GM12878 (cell line): ENCODE results near the gene FBXL19. TPM values are rescaled to one million over a fixed set of nuclear protein-coding genes. Genes with fewer than 3 reads are reported as not detected.
A peak's percentile ranks its signal among the peaks of the same experiment; 100 is the strongest.

Experiments used
- ATAC-seq: fragments of 200-7000 bp; cut with Tn5 transposase; 3 replicates; pipeline ENCODE4 v1.9.1; 2020; ENCODE audit warnings: mild to moderate bottlenecking, moderate library complexity
- BruUV-seq: library from RNA; stranded (reverse); fragments of 400-500 nt; replicated peaks from 2 replicates; lab custom pipeline; 2021; lab: Mats Ljungman, UMichigan
- CTCF ChIA-PET: fragments of 300-600 bp; sonication (Branson Sonifier 250); formaldehyde crosslinking; extraction: SDS; loops from one replicate; lab custom pipeline; 2021; ENCODE audit warnings: inconsistent platforms; lab: Yijun Ruan, JAX
- POLR2A ChIA-PET: fragments of 350-600 bp; formaldehyde crosslinking; extraction: SDS; loops from one replicate; lab custom pipeline; 2021; ENCODE audit warnings: inconsistent platforms; lab: Charles Lee
- RAD21 ChIA-PET: fragments of 300-600 bp; sonication (Branson Sonifier 250); formaldehyde crosslinking; loops from one replicate; lab custom pipeline; 2023; ENCODE audit warnings: antibody characterized with exemption; ENCODE audit not compliant: unreplicated experiment; lab: Charles Lee
- SMC1A ChIA-PET: fragments of 300-600 bp; sonication (Branson Sonifier 250); formaldehyde crosslinking; loops from one replicate; lab custom pipeline; 2023; ENCODE audit not compliant: unreplicated experiment, uncharacterized antibody; lab: Charles Lee
- DNase-seq: peaks from one replicate; pipeline ENCODE4 v3.0.0-alpha.2; 2011; ENCODE audit warnings: low read depth, low spot score
- FAIRE-seq: peaks from 3 replicates; lab custom pipeline; 2011; peaks lifted over from hg19 to GRCh38; lab: Jason Lieb, UNC
- H2AFZ ChIP-seq: 2 replicates; pipeline ENCODE4 v1.6.0; 2011; ENCODE audit warnings: low read depth, low read length, control low read depth; ENCODE audit not compliant: control insufficient read depth
- H3K27ac ChIP-seq: 2 replicates; pipeline ENCODE4 v1.5.1; 2011; ENCODE audit warnings: control low read depth; ENCODE audit not compliant: control insufficient read depth, insufficient read depth
- H3K27me3 ChIP-seq, 2 experiments: replicated peaks in 1 of 2; 2 replicates each; pipeline versions ENCODE4 v1.6.0 to v1.6.1; 2011; ENCODE audit warnings: low read length in 1 of 2; ENCODE audit not compliant: control insufficient read depth in 2 of 2, insufficient read depth in 2 of 2
- H3K36me3 ChIP-seq, 2 experiments: 2 replicates each; pipeline ENCODE4 v1.5.1; 2011; ENCODE audit warnings: low read length in 1 of 2; ENCODE audit not compliant: control insufficient read depth in 2 of 2, insufficient read depth in 2 of 2
- H3K4me1 ChIP-seq: 2 replicates; pipeline ENCODE4 v1.6.1; 2011; ENCODE audit warnings: mild to moderate bottlenecking, low read length, moderate library complexity, mixed read lengths; ENCODE audit not compliant: control insufficient read depth, insufficient read depth
- H3K4me2 ChIP-seq: 2 replicates; pipeline ENCODE4 v1.6.0; 2011; ENCODE audit warnings: control low read depth; ENCODE audit not compliant: control insufficient read depth, insufficient read depth
- H3K4me3 ChIP-seq: fragments of 200-600 bp; sonication (generic); 2 replicates; pipeline ENCODE4 v1.5.1; 2016
- H3K79me2 ChIP-seq: 2 replicates; pipeline ENCODE4 v1.6.0; 2011; ENCODE audit warnings: low read length; ENCODE audit not compliant: control insufficient read depth, insufficient read depth
- H3K9ac ChIP-seq: 2 replicates; pipeline ENCODE4 v1.8.0; 2011; ENCODE audit warnings: low read length, control low read depth, mixed read lengths; ENCODE audit not compliant: control insufficient read depth, insufficient read depth
- H3K9me3 ChIP-seq: replicated peaks from 3 replicates; pipeline ENCODE4 v1.5.1; 2011; ENCODE audit warnings: mild to moderate bottlenecking, low read length; ENCODE audit not compliant: control insufficient read depth, insufficient read depth
- H4K20me1 ChIP-seq: 2 replicates; pipeline ENCODE4 v1.6.0; 2011; ENCODE audit not compliant: control insufficient read depth, insufficient read depth
- ASH2L ChIP-seq: fragments of 300-600, 200-600 bp; sonication (generic); IDR thresholded peaks from 2 replicates; pipeline ENCODE4 v1.6.1; 2017; ENCODE audit warnings: low read depth, mild to moderate bottlenecking, borderline replicate concordance
- HDAC6 ChIP-seq: fragments of 200-600 bp; sonication (generic); IDR thresholded peaks from one replicate; pipeline ENCODE4 v1.8.0; 2017; ENCODE audit warnings: antibody characterized with exemption; ENCODE audit not compliant: unreplicated experiment
- RCOR1 ChIP-seq: conservative IDR thresholded peaks from 2 replicates; pipeline ENCODE4 v1.6.1; 2012; ENCODE audit warnings: low read depth, low read length, improper control_type of control experiment
- SIN3A ChIP-seq: IDR thresholded peaks from 2 replicates; pipeline ENCODE4 v1.6.1; 2012; ENCODE audit warnings: low read depth, low read length, improper control_type of control experiment
- WGBS: methylation state at CpG from one replicate; pipeline ENCODE4 v1.1.6; 2016; ENCODE audit warnings: low lambda C conversion rate; ENCODE audit not compliant: insufficient replicate concordance, insufficient coverage; ENCODE audit errors: missing lambda C conversion rate; 5-methylcytosine and 5-hydroxymethylcytosine counted together
- in situ Hi-C: fragments of 300-500 bp; cut with MboI; formaldehyde crosslinking; loops from 9 replicates; pipeline ENCODE4 v1.14.3; 2018; ENCODE audit warnings: mixed read lengths
- intact Hi-C: fragments of 100-400 bp; cut with micrococcal nuclease; formaldehyde crosslinking; loops from one replicate; pipeline ENCODE4 v1.14.2; 2022; ENCODE audit not compliant: unreplicated experiment
- polyA plus RNA-seq, 11 experiments: library from polyadenylated mRNA; depleted of rRNA in 4 of 11; unstranded in 6 of 11; stranded (reverse) in 5 of 11; fragments of >200 nt; fragmentation: Nextera tagmentation in 4 of 11; fragmentation: Illumina TruSeq in 1 of 11; extraction: Ambion mirVana in 4 of 11; extraction: Trizol in 1 of 11; gene quantifications; 1 replicate in 1 of 11; 2 replicates in 10 of 11; pipeline versions ENCODE4 v1.2.1 to v1.2.3, GENCODE V29; 2011 to 2016; ENCODE audit warnings: inconsistent platforms in 2 of 11, missing spikeins in 2 of 11, low read depth in 1 of 11
- total RNA-seq, 4 experiments: library from RNA; depleted of rRNA in 3 of 4; stranded (reverse); fragments of >200 nt in 3 of 4; fragmentation: Illumina TruSeq in 1 of 4; extraction: Trizol in 1 of 4; gene quantifications; 2 replicates each; pipeline versions ENCODE4 v1.2.1 to v1.2.3, GENCODE V29; 2013 to 2021
- TF ChIP-seq, protein P1 (sequence below): fragments of 450-650 bp; conservative IDR thresholded peaks from 2 replicates; pipeline ENCODE4 v1.6.1; 2017; ENCODE audit warnings: mild to moderate bottlenecking, moderate library complexity
- TF ChIP-seq, protein P2 (sequence below): fragments of 450-650 bp; IDR thresholded peaks from 2 replicates; pipeline ENCODE4 v1.6.1; 2018; ENCODE audit warnings: borderline replicate concordance, mild to moderate bottlenecking; ENCODE audit not compliant: partially characterized antibody

The FBXL19 gene
- total and polyA plus RNA-seq, 10 of the 15 experiments (the other 5 are each of a cell fraction or from before 2014, with no cell fraction given), result 0.02 to 32.1 (median 6.8) TPM; not detected in 1

DNA sequence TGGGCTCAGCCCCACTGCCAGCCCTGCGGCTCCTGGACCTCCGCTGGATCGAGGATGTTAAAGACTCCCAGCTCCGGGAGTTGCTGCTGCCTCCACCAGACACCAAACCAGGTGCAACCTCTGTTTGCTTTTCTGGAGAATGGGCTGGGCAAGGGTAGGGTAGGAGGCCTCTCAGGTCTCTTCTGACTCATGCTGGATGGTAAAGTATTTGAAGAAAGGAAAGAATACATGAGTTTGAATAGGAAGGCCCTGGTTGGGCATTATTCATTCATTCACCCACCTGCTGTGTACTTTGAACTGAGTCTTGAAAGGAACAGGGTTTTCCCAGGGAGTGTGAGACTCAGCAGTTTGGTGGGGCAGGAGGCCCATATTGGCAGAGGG, 19.0 kb downstream of the FBXL19 start:
- Histone ChIP-seq H4K20me1 (no peaks in the 10 kb centered on the region), H3K4me3 (no peak overlapping the region), H3K9ac (no peak overlapping the region), H3K27ac (no peak overlapping the region), H3K4me2 (no peak overlapping the region), H3K79me2 (no peaks in the 10 kb centered on the region), H3K9me3 (no peaks in the 10 kb centered on the region), H2AFZ (no peak overlapping the region), H3K4me1 (peaks cover 9% of the 10 kb centered on the region), H3K27me3 (no peaks in the 10 kb centered on the region), H3K36me3 (peaks cover 0 to 7% of the 10 kb centered on the region in 2 experiments; a peak in 2 of 4 replicates)
- no peak for FAIRE-seq
- peak; percentile 5; the same call in 1 of the 3 replicates for ATAC-seq
- no TSS peak for BruUV-seq
- POLR2A ChIA-PET, result interaction anchor here (0.5 to 1.2 kb wide), 4 partner anchors 8 to 134 kb away, joined by 3 to 4 read pairs (median 3); no protein-coding TSS in a partner anchor
- TF ChIP-seq, protein P1, sequence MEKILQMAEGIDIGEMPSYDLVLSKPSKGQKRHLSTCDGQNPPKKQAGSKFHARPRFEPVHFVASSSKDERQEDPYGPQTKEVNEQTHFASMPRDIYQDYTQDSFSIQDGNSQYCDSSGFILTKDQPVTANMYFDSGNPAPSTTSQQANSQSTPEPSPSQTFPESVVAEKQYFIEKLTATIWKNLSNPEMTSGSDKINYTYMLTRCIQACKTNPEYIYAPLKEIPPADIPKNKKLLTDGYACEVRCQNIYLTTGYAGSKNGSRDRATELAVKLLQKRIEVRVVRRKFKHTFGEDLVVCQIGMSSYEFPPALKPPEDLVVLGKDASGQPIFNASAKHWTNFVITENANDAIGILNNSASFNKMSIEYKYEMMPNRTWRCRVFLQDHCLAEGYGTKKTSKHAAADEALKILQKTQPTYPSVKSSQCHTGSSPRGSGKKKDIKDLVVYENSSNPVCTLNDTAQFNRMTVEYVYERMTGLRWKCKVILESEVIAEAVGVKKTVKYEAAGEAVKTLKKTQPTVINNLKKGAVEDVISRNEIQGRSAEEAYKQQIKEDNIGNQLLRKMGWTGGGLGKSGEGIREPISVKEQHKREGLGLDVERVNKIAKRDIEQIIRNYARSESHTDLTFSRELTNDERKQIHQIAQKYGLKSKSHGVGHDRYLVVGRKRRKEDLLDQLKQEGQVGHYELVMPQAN, result no peak
- no peak for TF ChIP-seq SIN3A
- TF ChIP-seq, protein P2, sequence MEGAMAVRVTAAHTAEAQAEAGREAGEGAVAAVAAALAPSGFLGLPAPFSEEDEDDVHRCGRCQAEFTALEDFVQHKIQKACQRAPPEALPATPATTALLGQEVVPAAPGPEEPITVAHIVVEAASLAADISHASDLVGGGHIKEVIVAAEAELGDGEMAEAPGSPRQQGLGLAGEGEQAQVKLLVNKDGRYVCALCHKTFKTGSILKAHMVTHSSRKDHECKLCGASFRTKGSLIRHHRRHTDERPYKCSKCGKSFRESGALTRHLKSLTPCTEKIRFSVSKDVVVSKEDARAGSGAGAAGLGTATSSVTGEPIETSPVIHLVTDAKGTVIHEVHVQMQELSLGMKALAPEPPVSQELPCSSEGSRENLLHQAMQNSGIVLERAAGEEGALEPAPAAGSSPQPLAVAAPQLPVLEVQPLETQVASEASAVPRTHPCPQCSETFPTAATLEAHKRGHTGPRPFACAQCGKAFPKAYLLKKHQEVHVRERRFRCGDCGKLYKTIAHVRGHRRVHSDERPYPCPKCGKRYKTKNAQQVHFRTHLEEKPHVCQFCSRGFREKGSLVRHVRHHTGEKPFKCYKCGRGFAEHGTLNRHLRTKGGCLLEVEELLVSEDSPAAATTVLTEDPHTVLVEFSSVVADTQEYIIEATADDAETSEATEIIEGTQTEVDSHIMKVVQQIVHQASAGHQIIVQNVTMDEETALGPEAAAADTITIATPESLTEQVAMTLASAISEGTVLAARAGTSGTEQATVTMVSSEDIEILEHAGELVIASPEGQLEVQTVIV, result no peak
- TF ChIP-seq HDAC6, result no peak
- no peak for TF ChIP-seq RCOR1
- TF ChIP-seq ASH2L, result no peak
- in situ Hi-C loops, result no loop called here
- SMC1A ChIA-PET, result interaction anchor here (0.8 to 4.0 kb wide), 10 partner anchors 7 to 182 kb away, joined by 3 to 39 read pairs (median 4); partner anchors contain the start of gene CTF1
- intact Hi-C loops, result loop anchor here (1.0 kb wide), 1 partner anchor 98 kb away; no protein-coding TSS in a partner anchor
- RAD21 ChIA-PET, result interaction anchor here (0.7 to 4.2 kb wide), 13 partner anchors 9 to 245 kb away, joined by 3 to 34 read pairs (median 4); partner anchors contain the start of gene PHKG2
- CTCF ChIA-PET, result interaction anchor here (0.6 to 5.0 kb wide), 39 partner anchors 8 to 514 kb away, joined by 3 to 60 read pairs (median 4); partner anchors contain the start of genes FBXL19 and SRCAP
- WGBS, result 91% methylated on average over 4 of the region's 4 CpGs
- no peak for DNase-seq
